Mesothelial cell of epicardium (in vitro differentiated cells): ENCODE results near the gene DNM1L. TPM values are rescaled to one million over a fixed set of nuclear protein-coding genes. Genes with fewer than 3 reads are reported as not detected.

Experiments
- DNase-seq, 2 experiments: peaks; one replicate each; pipeline ENCODE4 v3.0.0; 2021; ENCODE audit warnings: low spot score in 2 of 2; ENCODE audit not compliant: unreplicated experiment in 2 of 2
- H3K27ac Mint-ChIP-seq: 2 replicates; pipeline ENCODE4 v1.8.0; 2021; ENCODE audit warnings: mixed read lengths
- H3K27me3 Mint-ChIP-seq: 2 replicates; pipeline ENCODE4 v1.8.0; 2021; ENCODE audit warnings: low read depth, mixed read lengths
- H3K36me3 Mint-ChIP-seq: 2 replicates; pipeline ENCODE4 v1.8.0; 2021; ENCODE audit warnings: mixed read lengths
- H3K4me1 Mint-ChIP-seq: 2 replicates; pipeline ENCODE4 v1.8.0; 2021; ENCODE audit warnings: mixed read lengths
- H3K4me3 Mint-ChIP-seq: 2 replicates; pipeline ENCODE4 v1.8.0; 2021; ENCODE audit warnings: mild to moderate bottlenecking, moderate library complexity, mixed read lengths
- H3K9me3 Mint-ChIP-seq: 2 replicates; pipeline ENCODE4 v1.8.0; 2021; ENCODE audit warnings: mixed read lengths
- total RNA-seq: library from RNA; stranded (reverse); gene quantifications from 3 replicates; pipeline ENCODE4 v1.2.1, GENCODE V29; 2021
- TF ChIP-seq, protein P1 (sequence below): fragments of 200-600 bp; sonication (generic); IDR thresholded peaks from one replicate; pipeline ENCODE4 v1.5.0; 2021; ENCODE audit warnings: antibody characterized with exemption; ENCODE audit not compliant: unreplicated experiment

The DNM1L gene
- total RNA-seq, 1 donor from 2014 or later = 86.9 TPM

GRCh38 chr12:32794281-32794680 is 115.2 kb downstream of the DNM1L start:
- no peak for DNase-seq
- peaks cover 8% of the 10 kb centered on the region for H3K9me3 Mint-ChIP-seq
- peaks cover 18% of the 10 kb centered on the region for H3K4me1 Mint-ChIP-seq
- no peaks in the 10 kb centered on the region for H3K27me3 Mint-ChIP-seq
- H3K4me3 Mint-ChIP-seq = no peak overlapping the region
- TF ChIP-seq, protein P1, sequence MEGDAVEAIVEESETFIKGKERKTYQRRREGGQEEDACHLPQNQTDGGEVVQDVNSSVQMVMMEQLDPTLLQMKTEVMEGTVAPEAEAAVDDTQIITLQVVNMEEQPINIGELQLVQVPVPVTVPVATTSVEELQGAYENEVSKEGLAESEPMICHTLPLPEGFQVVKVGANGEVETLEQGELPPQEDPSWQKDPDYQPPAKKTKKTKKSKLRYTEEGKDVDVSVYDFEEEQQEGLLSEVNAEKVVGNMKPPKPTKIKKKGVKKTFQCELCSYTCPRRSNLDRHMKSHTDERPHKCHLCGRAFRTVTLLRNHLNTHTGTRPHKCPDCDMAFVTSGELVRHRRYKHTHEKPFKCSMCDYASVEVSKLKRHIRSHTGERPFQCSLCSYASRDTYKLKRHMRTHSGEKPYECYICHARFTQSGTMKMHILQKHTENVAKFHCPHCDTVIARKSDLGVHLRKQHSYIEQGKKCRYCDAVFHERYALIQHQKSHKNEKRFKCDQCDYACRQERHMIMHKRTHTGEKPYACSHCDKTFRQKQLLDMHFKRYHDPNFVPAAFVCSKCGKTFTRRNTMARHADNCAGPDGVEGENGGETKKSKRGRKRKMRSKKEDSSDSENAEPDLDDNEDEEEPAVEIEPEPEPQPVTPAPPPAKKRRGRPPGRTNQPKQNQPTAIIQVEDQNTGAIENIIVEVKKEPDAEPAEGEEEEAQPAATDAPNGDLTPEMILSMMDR = no peak
- peaks cover 44% of the 10 kb centered on the region for H3K36me3 Mint-ChIP-seq
- no peak overlapping the region for H3K27ac Mint-ChIP-seq

Other genes starting within 250 kb of the DNM1L start
- 21.6 to 24.0 TPM (median 21.7 TPM) in 3 replicates for gene YARS2, start 76.6 kb downstream of the DNM1L start, total RNA-seq
- gene PKP2, start 217.5 kb downstream of the DNM1L start, total RNA-seq = 65.3 to 69.5 TPM (median 67.3 TPM) in 3 replicates